ENCODE results near the gene SEC11A.

The SEC11A gene

DNA sequence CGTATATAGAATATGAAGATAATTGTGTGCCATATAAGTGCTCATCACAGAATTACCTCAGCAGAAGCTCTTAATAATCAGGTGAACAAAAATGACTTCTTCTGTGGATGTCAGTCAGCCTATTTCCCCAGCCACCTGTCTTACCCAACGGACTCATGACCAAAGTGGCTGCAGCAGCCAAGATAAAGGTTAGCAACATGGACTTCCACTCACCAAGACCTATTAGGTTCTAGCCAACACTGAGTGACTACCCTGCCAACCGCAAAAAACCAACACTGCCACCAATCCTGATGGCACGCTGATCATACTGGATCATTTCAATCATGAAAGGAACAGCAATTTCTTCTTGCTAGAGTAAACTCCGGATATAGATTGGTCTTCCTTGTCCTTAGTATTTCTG is 12.1 kb downstream of the SEC11A start:
- no peak overlapping the region for H3K4me3 ChIP-seq (ENCODE audit: low read depth, low read length)
- TF ChIP-seq, protein P1, sequence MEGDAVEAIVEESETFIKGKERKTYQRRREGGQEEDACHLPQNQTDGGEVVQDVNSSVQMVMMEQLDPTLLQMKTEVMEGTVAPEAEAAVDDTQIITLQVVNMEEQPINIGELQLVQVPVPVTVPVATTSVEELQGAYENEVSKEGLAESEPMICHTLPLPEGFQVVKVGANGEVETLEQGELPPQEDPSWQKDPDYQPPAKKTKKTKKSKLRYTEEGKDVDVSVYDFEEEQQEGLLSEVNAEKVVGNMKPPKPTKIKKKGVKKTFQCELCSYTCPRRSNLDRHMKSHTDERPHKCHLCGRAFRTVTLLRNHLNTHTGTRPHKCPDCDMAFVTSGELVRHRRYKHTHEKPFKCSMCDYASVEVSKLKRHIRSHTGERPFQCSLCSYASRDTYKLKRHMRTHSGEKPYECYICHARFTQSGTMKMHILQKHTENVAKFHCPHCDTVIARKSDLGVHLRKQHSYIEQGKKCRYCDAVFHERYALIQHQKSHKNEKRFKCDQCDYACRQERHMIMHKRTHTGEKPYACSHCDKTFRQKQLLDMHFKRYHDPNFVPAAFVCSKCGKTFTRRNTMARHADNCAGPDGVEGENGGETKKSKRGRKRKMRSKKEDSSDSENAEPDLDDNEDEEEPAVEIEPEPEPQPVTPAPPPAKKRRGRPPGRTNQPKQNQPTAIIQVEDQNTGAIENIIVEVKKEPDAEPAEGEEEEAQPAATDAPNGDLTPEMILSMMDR (IDR thresholded peaks at IDR 0.05; ENCODE audit: low read depth, low read length, missing control alignments): no peak
- DNase-seq (ENCODE audit: low read depth): no peak
- in situ Hi-C loops (cut with HindIII; ENCODE audit: low sequenced_read_pairs): loop anchor here (5.0 kb wide), 1 partner anchor 42 kb away; no protein-coding TSS in a partner anchor

DNA sequence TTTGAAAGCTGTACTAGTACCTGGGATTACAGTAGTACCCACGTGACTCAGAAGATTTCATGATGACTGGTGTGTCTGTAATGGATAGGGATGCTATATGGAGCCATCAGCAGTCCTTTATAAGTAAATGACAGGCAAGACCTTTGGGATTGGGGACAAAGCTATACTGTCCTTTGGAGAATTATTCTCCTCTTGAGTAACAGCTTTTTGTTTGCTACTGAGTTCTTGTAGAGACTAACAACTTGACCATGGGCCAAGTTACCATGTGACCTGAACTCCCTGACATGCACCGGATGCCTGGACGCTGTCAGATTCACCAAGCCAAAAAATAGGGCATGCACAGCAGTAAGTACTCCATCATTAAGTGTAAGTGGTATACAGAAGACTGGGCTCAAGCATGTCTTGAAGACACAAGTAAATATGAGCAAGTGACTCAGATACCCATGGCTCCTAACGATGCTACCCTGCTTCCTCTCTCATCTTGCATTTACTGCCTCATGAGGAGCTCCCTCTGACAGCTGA is 12.9 kb downstream of the SEC11A start:
- H3K4me3 ChIP-seq (ENCODE audit: low read depth, low read length): no peak overlapping the region
- in situ Hi-C loops (cut with HindIII; ENCODE audit: low sequenced_read_pairs): loop anchor here (5.0 kb wide), 1 partner anchor 41 kb away; no protein-coding TSS in a partner anchor
- no peak for DNase-seq (ENCODE audit: low read depth)
- TF ChIP-seq, protein P1 (IDR thresholded peaks at IDR 0.05; ENCODE audit: low read depth, low read length, missing control alignments): no peak

DNA sequence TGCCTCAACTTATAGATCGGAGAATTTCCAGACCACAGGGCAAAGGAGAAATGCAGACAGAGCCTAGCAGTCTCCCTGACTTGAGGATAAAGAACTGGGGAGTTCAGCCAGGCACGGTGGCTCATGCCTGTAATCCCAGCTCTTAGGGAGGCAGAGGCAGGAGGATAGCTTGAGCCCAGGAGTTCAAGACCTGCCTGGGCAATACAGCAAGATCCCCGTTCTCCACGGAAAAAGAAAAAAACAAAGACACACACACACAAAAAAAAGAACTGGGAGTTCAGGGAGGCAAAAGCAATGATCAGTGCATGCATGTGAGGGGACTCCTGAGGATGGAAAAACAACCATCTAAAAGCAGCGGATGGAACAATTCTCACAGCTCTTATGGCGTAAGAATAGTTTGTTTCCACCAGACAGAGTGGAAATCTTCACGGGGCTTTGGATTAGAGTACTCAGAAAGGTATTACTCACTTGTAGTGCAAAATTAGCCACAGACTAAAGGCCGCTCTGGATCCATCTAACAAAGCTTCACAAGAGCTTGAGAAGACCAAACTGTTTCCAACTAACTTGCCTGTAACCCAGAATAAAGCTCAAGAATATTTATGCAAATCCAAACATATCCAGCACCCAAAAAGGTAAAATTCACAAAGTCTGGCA is 16.3 kb downstream of the SEC11A start:
- no peak for DNase-seq (ENCODE audit: low read depth)
- TF ChIP-seq, protein P1 (IDR thresholded peaks at IDR 0.05; ENCODE audit: low read depth, low read length, missing control alignments): no peak

DNA sequence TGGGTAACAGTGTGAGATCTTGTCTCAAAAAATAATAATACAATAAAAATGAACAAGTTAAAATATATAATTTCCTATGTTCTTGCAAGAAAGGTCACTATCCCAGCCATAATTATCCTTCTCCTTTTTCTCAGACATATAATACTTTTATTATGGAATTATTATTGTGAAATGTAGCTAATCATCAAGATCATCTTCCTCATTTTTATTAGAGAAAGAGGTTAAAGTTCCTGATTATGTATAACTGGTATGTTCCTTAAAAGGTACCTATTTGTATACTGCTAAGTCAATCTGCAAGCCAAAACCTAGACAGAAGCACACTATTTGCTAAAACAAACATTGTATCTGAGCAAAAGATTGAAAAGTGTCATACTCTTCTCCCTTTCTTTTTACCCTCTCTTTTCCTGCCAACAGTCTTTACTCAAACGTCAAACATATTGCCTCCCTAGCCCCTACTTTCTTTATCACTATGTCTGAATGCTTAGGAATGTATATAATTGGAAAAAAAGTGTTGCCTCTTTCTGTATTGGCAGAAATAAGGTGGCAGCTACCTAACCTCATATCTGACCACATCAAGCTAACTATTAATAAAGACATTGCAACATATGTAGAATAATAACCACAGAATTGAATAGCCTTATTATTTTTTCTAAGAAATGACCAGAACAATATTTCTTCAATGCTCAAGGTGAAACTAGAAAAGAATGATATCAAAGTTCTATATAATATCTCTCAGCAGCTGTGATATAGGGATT is 18.5 kb downstream of the SEC11A start:
- in situ Hi-C loops (cut with HindIII; ENCODE audit: low sequenced_read_pairs): no loop called here
- TF ChIP-seq, protein P1 (IDR thresholded peaks at IDR 0.05; ENCODE audit: low read depth, low read length, missing control alignments): no peak
- H3K4me3 ChIP-seq (ENCODE audit: low read depth, low read length): no peak overlapping the region
- no peak for DNase-seq (ENCODE audit: low read depth)

More for the DNA sequence above, 16.3 kb downstream of the SEC11A start:
- in situ Hi-C loops (cut with HindIII; ENCODE audit: low sequenced_read_pairs): loop anchor here (5.0 kb wide), 1 partner anchor 37 kb away; no protein-coding TSS in a partner anchor
- no peak overlapping the region for H3K4me3 ChIP-seq (ENCODE audit: low read depth, low read length)

DNA sequence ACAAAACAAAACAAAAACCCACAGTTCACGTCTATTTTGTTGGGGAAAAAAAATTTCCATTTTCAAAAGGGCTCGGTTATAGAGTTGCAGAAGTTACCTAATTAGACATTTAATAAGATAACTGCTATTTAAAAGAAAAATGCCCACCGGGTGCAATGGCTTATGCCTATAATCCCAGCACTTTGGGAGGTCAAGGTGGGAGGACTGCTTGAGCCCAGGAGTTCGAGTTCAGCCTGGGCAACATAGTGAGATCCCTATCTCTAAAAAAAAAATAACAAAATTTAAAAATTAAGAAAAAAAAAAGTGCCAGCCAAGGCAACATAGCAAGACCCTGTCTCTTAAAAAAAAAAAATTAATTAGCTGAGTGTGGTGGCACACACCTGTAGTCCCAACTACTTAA is 19.2 kb downstream of the SEC11A start:
- H3K4me3 ChIP-seq (ENCODE audit: low read depth, low read length): no peak overlapping the region
- DNase-seq (ENCODE audit: low read depth): no peak
- in situ Hi-C loops (cut with HindIII; ENCODE audit: low sequenced_read_pairs): no loop called here
- TF ChIP-seq, protein P1 (IDR thresholded peaks at IDR 0.05; ENCODE audit: low read depth, low read length, missing control alignments): no peak

DNA sequence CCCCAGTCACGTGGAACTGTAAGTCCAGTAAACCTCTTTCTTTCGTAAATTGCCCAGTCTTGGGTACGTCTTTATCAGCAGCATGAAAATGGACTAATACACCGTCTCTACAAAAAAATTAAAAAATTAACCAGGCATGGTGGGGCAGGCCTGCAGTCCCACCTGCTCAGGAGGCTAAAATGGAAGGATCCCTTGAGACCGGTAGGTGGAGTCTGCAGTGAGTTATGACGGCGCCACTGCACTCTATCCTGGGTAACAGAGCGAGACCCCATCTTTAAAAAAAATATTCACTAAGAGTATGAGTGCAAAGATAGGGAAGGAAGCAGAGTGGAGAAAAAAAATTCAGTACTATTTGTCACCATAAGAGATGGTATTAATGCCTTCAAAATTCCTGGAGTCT is 25.6 kb downstream of the SEC11A start:
- TF ChIP-seq, protein P1 (IDR thresholded peaks at IDR 0.05; ENCODE audit: low read depth, low read length, missing control alignments): no peak
- H3K4me3 ChIP-seq (ENCODE audit: low read depth, low read length): no peak overlapping the region
- in situ Hi-C loops (cut with HindIII; ENCODE audit: low sequenced_read_pairs): no loop called here
- DNase-seq (ENCODE audit: low read depth): no peak
